ENCODE results near the gene ANKRD34C.
A peak's percentile ranks its signal among the peaks of the same experiment; 100 is the strongest.

The ANKRD34C gene

DNA sequence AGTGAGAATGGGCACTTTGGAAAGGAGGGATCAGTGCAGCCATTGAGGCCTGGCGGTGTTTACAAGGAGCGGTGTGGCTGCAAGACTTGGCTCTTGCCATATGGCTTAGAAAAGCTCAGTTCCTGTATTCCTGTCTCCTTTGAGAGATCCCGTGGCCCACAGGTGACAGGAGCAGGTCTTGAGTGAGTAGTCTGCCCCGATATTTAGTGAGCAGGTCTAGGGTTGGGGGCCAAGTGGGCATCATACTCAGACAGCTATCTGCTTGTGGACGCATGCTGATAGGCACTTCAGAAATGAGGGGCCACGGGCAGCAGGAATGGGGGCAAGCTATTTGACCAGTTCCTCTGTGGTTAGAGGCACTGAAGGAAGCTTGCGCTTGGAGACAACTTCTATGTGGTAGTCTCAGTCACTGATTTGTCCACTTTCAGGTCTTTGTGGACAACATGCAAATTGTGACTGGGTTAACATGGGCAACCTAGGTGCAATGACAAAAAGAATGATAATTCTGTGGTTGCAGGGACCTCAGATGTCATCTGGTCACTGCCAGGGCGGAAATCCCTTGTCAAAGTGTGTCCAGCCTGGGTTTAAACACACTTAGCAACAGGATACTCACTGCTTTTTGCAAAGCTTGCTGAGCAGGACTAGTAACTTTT lies 29.5 kb downstream of the ANKRD34C start:
- H3K9me3 ChIP-seq (ENCODE audit: control insufficient read depth, insufficient read depth, low read depth, low read length), result no peaks in the 10 kb centered on the region
- peak overlapping the region; percentile 79 for H3K4me3 ChIP-seq (ENCODE audit: low read depth, low read length)
- peak overlapping the region; percentile 63; the same call in 1 of the 2 replicates for H3K27ac ChIP-seq (ENCODE audit: extremely low read depth, low read depth, low read length)
- peaks cover 6% of the 10 kb centered on the region for H3K4me1 ChIP-seq (ENCODE audit: control insufficient read depth, insufficient read depth, low read length)
- TF ChIP-seq ZNF335 (tag by site-specific recombination; conservative IDR thresholded peaks at IDR 0.05), result peak; percentile 2; the same call in 1 of the 2 replicates
- no peak for TF ChIP-seq ZBTB8A (tag by site-specific recombination; IDR thresholded peaks at IDR 0.05)
- ChIA-PET POLR2A (no interaction called here), CTCF (interaction anchor here (0.7 to 2.4 kb wide), 6 partner anchors 9 to 1238 kb away, joined by 3 to 14 read pairs (median 4); no protein-coding TSS in a partner anchor)
- peaks cover 15 to 43% of the 10 kb centered on the region in 2 experiments; a peak in 2 of 3 replicates for H3K36me3 ChIP-seq (ENCODE audit: control insufficient read depth in 2 of 2, insufficient read depth in 1 of 2, low read length in 2 of 2)

DNA sequence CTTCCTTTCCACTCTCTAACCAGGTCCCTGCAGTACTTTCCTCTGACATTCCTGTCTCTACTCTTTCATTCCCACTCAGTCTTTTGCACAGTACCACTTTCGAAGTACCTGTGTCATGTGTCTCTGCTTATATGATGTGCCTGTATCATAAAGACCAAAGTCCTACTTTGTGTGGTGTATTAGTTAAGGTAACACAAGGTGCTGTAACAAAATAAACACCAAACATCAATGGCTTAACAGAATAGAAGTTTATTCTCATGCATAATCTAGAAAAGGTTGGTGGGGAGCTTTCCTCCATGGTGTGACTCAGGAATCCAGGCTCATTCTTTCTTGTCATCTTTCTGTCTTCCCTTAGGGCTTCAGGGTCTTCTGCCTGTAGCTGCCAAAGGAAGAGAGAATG lies 31.7 kb downstream of the ANKRD34C start:
- ChIA-PET POLR2A (no interaction called here), CTCF (interaction anchor here (0.7 to 0.9 kb wide), 2 partner anchors 17 to 26 kb away, joined by 3 to 4 read pairs; no protein-coding TSS in a partner anchor)
- Histone ChIP-seq H3K36me3 (ENCODE audit: control insufficient read depth in 2 of 2, insufficient read depth in 1 of 2, low read length in 2 of 2) (peaks cover 15 to 65% of the 10 kb centered on the region in 2 experiments; a peak in 2 of 3 replicates), H3K4me1 (ENCODE audit: control insufficient read depth, insufficient read depth, low read length) (peaks cover 6% of the 10 kb centered on the region), H3K27ac (ENCODE audit: extremely low read depth, low read depth, low read length) (no peak overlapping the region), H3K4me3 (ENCODE audit: low read depth, low read length) (no peak overlapping the region), H3K9me3 (ENCODE audit: control insufficient read depth, insufficient read depth, low read depth, low read length) (no peaks in the 10 kb centered on the region)
- no peak for TF ChIP-seq ZNF830 (tag by site-specific recombination; IDR thresholded peaks at IDR 0.05; ENCODE audit: low read depth)
- TF ChIP-seq ZNF514 (tag by site-specific recombination; IDR thresholded peaks at IDR 0.05), result no peak
- TF ChIP-seq, protein P1, sequence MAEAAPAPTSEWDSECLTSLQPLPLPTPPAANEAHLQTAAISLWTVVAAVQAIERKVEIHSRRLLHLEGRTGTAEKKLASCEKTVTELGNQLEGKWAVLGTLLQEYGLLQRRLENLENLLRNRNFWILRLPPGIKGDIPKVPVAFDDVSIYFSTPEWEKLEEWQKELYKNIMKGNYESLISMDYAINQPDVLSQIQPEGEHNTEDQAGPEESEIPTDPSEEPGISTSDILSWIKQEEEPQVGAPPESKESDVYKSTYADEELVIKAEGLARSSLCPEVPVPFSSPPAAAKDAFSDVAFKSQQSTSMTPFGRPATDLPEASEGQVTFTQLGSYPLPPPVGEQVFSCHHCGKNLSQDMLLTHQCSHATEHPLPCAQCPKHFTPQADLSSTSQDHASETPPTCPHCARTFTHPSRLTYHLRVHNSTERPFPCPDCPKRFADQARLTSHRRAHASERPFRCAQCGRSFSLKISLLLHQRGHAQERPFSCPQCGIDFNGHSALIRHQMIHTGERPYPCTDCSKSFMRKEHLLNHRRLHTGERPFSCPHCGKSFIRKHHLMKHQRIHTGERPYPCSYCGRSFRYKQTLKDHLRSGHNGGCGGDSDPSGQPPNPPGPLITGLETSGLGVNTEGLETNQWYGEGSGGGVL (tag by site-specific recombination; IDR thresholded peaks at IDR 0.05), result no peak
- TF ChIP-seq ZNF112 (tag by site-specific recombination; IDR thresholded peaks at IDR 0.05), result no peak
- TF ChIP-seq ZNF837 (tag by site-specific recombination; IDR thresholded peaks at IDR 0.05), result no peak
- TF ChIP-seq ZNF121 (tag by site-specific recombination; IDR thresholded peaks at IDR 0.05), result no peak
- no peak for TF ChIP-seq ZFP3 (tag by site-specific recombination; IDR thresholded peaks at IDR 0.05; ENCODE audit: low read depth)
- TF ChIP-seq, protein P2, sequence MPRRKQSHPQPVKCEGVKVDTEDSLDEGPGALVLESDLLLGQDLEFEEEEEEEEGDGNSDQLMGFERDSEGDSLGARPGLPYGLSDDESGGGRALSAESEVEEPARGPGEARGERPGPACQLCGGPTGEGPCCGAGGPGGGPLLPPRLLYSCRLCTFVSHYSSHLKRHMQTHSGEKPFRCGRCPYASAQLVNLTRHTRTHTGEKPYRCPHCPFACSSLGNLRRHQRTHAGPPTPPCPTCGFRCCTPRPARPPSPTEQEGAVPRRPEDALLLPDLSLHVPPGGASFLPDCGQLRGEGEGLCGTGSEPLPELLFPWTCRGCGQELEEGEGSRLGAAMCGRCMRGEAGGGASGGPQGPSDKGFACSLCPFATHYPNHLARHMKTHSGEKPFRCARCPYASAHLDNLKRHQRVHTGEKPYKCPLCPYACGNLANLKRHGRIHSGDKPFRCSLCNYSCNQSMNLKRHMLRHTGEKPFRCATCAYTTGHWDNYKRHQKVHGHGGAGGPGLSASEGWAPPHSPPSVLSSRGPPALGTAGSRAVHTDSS (tag by site-specific recombination; IDR thresholded peaks at IDR 0.05), result no peak
- TF ChIP-seq ZNF521 (tag by site-specific recombination; IDR thresholded peaks at IDR 0.05), result no peak
- TF ChIP-seq ZNF585B (tag by site-specific recombination; IDR thresholded peaks at IDR 0.05), result no peak
- no peak for TF ChIP-seq SCRT1 (tag by site-specific recombination; IDR thresholded peaks at IDR 0.05; ENCODE audit: borderline replicate concordance)
- no peak for TF ChIP-seq ZNF76 (tag by site-specific recombination; IDR thresholded peaks at IDR 0.05; ENCODE audit: borderline replicate concordance, low read depth)
- TF ChIP-seq, protein P3, sequence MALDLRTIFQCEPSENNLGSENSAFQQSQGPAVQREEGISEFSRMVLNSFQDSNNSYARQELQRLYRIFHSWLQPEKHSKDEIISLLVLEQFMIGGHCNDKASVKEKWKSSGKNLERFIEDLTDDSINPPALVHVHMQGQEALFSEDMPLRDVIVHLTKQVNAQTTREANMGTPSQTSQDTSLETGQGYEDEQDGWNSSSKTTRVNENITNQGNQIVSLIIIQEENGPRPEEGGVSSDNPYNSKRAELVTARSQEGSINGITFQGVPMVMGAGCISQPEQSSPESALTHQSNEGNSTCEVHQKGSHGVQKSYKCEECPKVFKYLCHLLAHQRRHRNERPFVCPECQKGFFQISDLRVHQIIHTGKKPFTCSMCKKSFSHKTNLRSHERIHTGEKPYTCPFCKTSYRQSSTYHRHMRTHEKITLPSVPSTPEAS (tag by site-specific recombination; IDR thresholded peaks at IDR 0.05), result no peak
- no peak for TF ChIP-seq HIC1 (tag by site-specific recombination; IDR thresholded peaks at IDR 0.05)
- no peak for TF ChIP-seq ZNF114 (tag by site-specific recombination; IDR thresholded peaks at IDR 0.05)
- TF ChIP-seq ZNF747 (tag by site-specific recombination; IDR thresholded peaks at IDR 0.05), result no peak
